GM21423 (cell line): ENCODE measurements around the gene DPEP2.
"Not testable (repeated sequence)": the region's sequence is repeated elsewhere in the genome, so short reads cannot be mapped to it uniquely, and the experiment has no call there.

Source experiments
- ATAC-seq: cut with Tn5 transposase; IDR thresholded peaks from one replicate; pipeline ENCODE4 v1.9.1; 2021; ENCODE audit warnings: mild to moderate bottlenecking, moderate library complexity; ENCODE audit not compliant: unreplicated experiment

The DPEP2 gene

DNA sequence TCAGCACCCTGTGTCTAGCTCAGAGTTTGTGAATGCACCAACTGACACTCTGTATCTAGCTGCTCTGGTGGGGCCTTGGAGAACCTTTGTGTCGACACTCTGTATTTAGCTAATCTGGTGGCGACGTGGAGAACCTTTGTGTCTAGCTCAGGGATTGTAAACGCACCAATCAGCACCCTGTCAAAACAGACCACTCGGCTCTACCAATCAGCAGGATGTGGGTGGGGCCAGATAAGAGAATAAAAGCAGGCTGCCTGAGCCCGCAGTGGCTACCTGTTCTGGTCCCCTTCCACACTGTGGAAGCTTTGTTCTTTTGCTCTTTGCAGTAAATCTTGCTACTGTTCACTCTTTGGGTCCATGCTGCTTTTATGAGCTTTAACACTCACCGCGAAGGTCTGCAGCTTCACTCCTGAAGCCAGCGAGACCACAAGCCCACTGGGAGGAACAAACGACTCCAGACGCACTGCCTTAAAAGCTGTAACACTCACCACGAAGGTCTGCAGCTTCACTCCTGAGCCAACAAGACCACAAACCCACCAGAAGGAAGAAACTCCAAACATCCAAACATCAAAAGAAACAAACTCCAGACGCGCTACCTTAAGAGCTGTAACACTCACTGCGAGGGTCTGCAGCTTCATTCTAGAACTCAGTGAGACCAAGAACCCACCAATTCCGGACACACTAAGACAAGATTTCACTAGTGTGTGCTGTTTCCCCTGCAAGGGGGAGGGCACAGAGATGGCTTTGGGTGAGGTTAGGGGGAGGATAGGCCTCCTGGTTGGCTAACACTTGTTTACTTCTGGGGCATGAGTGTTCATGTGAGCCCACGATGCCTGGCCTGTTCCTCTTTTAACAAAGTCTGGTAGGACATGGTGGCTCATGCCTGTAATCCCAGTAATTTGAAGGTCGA lies at the start of gene DPEP2:
Gene DPEP2 (minus strand): TSS at position 706 of the 910 bp plus-strand sequence. CDS start 6,272 bp downstream, outside the sequence.
- not testable (repeated sequence) for ATAC-seq

DNA sequence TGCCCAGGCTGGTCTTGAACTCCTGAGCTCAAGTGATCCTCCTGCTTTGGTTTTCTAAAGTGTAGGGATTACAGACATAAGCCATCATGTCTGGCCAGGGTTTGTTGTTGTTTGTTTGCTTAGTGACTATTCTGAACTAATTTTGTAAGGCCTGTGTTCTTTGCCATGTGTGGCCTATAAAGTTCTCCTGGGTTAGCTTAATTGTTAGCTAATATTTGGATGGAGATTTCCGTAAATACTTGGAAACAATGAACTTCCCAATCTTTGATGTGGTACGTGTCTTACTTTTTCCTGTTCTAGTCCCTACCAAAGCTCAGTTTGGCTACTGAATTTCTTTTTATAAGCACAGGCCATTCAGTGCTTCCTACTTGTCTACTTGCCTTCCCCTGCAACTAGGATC lies 48.7 kb upstream of the DPEP2 start:
- no peak for ATAC-seq

- no peak for ATAC-seq
Measured at GRCh38 chr16:68046106-68046505, 46.8 kb upstream of the DPEP2 start.

- no peak for ATAC-seq
Measured at GRCh38 chr16:68041783-68042182, 42.5 kb upstream of the DPEP2 start.

- peak; percentile 75 for ATAC-seq
Measured at GRCh38 chr16:68040506-68041288, 41.4 kb upstream of the DPEP2 start.

DNA sequence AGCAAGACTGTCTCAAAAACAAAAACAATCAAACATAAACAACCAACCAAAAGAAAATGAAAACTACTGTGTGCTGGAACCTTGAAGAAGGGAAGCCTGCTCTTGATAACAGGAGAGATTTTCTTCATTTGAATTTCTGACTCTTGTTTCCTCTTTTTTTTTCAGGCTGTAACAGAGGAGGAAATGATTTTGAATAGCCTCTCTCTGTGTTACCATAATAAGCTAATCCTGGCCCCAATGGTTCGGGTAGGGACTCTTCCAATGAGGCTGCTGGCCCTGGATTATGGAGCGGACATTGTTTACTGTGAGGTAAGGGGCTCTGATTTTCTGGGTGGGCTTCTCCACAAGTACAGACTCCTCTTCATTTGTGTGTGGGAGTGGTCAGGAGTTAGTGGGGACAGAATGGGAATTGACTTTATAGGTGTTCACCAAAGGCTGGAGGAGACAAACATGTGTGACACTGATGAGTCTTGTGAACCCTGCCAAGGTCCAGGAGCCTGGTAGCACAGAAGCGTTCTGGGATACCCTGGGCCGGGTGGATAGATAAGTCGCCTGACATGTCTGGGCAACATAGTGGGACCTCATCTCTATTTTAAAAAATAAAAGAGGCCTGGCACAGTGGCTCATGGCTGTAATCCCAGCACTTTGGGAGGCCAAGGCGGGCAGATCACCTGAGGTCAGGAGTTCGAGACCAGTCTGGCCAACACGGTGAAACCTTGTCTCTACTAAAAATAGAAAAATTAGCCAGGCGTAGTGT lies 38.7 kb upstream of the DPEP2 start:
- ATAC-seq: peak; percentile 42

DNA sequence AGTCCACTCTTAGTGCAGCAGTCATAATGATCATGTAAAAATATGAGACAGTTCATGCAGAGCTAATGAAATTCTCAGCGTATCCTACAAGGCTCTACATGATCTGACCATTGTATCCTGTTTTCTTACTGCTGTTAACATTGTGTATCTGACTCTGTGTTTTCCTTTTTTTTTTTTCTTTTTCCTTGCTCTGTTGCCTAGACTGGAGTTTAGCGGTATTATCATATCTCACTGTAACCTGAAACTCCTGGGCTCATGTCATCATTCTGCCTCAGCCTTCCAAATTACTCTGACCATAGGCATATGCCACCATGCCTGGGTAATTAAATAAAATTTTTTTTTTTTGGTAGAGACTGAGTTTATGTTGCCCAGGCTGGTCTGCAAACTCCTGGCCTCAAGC lies 35.9 kb upstream of the DPEP2 start:
- no peak for ATAC-seq

DNA sequence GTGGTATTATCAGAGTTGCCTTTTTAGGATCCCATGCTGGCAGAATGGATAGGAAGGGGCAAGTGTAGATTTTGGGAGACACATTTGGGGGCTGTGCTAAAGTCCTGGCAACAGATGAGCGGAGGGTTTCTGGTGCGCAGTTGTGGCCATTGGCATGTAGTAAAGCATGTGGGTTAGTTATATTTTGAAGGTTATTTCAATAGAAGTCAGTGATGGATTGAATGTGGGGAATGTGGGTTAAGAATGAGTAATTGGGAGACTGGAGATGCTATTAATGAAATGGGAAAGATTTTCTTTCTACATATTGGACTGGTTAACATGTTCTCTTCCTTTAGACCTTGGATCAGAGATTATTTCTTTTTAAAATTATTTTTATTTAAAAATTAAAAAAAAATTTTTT lies 33.8 kb upstream of the DPEP2 start:
- ATAC-seq: no peak

GRCh38 chr16:68031951-68032350 lies 32.7 kb upstream of the DPEP2 start:
- ATAC-seq: no peak

GRCh38 chr16:68030108-68030507 lies 30.8 kb upstream of the DPEP2 start:
- not testable (repeated sequence) for ATAC-seq

DNA sequence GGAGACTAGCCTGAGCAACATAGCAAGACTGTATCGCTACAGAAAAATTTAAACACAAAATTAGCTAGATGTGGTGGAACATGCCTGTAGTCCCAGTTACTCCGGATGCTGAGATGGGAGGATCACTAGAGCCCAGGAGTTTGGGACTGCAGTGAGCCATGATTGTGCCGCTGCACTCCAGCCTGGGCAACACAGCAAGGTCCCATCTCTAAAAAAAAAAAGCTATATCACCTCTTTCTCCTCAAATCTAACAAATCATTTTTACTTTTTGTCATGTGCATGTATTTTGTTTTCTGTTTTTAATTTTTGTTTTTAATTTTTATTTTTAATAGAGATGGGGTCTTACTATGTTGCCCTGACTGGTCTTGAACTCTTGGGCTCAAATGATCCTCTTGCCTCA lies 29.7 kb upstream of the DPEP2 start:
- no peak for ATAC-seq

DNA sequence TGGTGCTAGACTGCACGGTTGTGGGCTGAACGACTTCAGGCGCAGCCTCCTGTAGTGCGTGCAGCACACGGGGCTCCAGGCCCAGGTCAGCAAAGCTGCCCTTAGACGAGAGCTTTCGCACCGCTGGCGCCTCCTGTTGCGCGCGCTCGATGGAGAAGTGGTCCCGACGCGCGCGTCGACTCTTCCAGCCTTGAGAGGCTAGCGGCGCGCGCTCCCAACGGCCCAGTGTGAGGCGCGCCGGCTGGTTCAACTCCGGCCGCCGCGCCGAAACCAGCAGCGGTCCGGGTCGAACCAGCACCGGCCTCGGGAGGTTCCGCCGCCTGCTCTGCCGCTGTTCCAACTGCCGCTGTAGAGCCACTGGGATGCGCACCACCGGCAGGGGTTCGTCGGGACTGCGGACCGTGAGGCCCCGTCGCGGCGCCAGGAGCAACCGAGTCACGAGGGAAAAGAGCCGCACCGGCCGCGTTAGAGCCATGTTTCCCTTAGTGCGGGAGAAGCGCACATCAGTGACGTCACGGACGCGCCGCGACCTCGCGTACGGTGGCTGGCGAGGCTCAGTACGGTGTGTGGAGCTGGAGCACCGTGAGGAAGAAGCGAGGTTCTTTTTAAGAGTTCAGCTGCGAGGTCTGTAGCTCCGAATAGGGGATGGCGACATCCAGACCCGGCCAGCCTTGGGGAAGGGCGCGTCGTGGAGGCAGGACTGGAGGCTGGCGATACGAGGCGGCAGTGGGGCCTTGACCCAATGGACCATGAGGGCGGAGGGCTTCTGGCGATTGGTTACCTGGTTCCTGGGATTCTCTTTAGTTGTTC lies 23.6 kb upstream of the DPEP2 start, which contains the start of the genes DDX28 and DUS2:
Gene DDX28 (minus strand): TSS at position 505 of the 810 bp plus-strand sequence. CDS start 30 bp downstream, at position 475.
Gene DUS2 (plus strand): TSS at position 557 of the 810 bp plus-strand sequence. CDS start 14,740 bp downstream, outside the sequence.
- peak; percentile 89 for ATAC-seq

GRCh38 chr16:68022278-68022727 lies 23.0 kb upstream of the DPEP2 start:
- ATAC-seq: peak; percentile 7

DNA sequence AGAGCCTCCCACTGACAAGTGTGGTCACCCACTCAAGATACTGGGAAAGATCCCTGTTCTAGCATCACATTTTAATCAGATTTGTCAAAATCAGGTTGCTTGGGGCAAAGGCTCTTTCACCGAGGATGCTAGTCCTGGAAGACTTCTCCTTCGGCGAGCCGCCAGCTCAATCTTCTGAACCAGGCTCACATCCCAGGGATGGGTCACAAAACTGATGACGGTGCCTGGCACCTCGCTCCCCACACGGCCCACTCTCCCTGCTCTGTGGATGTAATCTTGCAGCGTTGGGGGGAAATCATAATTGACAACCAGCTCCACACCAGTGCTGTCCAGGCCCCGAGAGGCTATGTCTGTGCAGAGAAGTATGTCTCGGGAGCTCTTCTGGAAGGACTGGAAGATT lies 22.2 kb upstream of the DPEP2 start:
- ATAC-seq: no peak

DNA sequence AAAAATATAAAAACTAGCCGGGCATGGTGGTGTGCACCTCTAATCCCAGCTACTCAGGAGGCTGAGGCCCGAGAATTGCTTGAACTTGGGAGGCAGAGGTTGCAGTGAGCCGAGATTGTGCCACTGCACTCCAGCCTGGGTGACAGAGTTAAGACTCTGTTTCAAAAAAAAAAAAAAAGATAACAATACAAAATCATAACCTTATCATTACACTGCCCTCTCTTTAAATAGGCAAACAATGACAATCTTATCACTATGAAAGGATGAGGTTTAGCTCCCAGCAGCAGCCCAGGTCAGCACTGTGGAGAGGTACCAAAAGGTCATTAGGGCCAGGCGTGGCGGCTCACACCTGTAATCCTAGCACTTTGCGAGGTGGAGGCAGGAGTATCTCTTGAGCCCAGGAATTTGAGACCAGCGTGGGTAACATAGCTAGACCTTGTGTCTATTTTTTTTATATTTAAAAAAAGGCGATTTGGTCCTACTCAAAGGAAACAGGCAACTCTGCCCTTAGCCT lies 19.9 kb upstream of the DPEP2 start:
- no peak for ATAC-seq

- ATAC-seq: no peak
Measured at GRCh38 chr16:68015681-68016080, 16.4 kb upstream of the DPEP2 start, which contains the start of gene DPEP2NB. DPEP2NB (minus strand) TSS chr16:68015911; CDS start chr16:68015770, 141 bp downstream.

GRCh38 chr16:68013440-68013839 lies 14.2 kb upstream of the DPEP2 start:
- no peak for ATAC-seq

GRCh38 chr16:68009872-68010271 lies 10.6 kb upstream of the DPEP2 start:
- ATAC-seq: not testable (repeated sequence)

- ATAC-seq: no peak
Measured at GRCh38 chr16:68009157-68009735, 10.0 kb upstream of the DPEP2 start.
